Measurements from ENCODE around the gene OR51E1. TPM values are rescaled to one million over a fixed set of nuclear protein-coding genes. Genes with fewer than 3 reads are reported as not detected.

Gene OR51E1
- total RNA-seq, 3 donors from 2014 or later (not counting 1 experiment from before 2014, with no cell fraction given): not detected

DNA sequence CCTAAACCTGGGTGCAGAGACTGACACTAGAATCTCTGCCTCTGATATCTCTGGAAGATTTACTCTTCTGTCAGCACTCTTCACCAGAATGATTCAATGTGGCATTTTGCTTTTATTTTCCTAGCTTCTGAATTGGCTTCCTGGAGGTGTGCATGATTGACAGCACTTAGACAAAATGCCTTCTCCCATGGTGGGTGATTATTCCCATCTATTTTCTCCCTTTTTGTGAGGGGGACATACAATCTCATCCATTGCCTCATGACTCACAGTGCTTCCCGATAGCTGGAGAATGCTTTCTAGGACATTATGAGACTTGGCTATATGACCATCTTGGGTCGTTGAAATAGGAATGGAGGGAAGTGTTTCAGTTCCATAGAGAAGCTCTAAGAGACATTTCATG is 31.8 kb upstream of the OR51E1 start:
- no peaks in the 10 kb centered on the region for H3K36me3 Mint-ChIP-seq
- Histone ChIP-seq H3K27me3 (ENCODE audit: control insufficient read depth, insufficient read depth, low read length) (no peaks in the 10 kb centered on the region), H3K36me3 (ENCODE audit: control insufficient read depth, insufficient read depth, low read length) (no peaks in the 10 kb centered on the region), H3K9me3 (ENCODE audit: control insufficient read depth, insufficient read depth, low read length) (no peaks in the 10 kb centered on the region), H3K27ac (ENCODE audit: low read length) (no peak overlapping the region), H3K4me3 (ENCODE audit: low read length) (no peak overlapping the region), H3K4me1 (ENCODE audit: control insufficient read depth, insufficient read depth, low read length) (peaks cover 11% of the 10 kb centered on the region)
- peaks cover 0 to 2% of the 10 kb centered on the region in 2 donors for H3K9me3 Mint-ChIP-seq
- H3K27me3 Mint-ChIP-seq (ENCODE audit: low read depth in 2 of 2): peaks cover 11 to 17% of the 10 kb centered on the region in 2 donors
- H3K27ac Mint-ChIP-seq: no peak overlapping the region
- intact Hi-C loops (cut with micrococcal nuclease): no loop called here
- H3K4me3 Mint-ChIP-seq: no peak overlapping the region
- ATAC-seq (no peak), DNase-seq (no peak)
- peaks cover 28 to 31% of the 10 kb centered on the region in 2 donors for H3K4me1 Mint-ChIP-seq
- TF ChIP-seq, protein P1, sequence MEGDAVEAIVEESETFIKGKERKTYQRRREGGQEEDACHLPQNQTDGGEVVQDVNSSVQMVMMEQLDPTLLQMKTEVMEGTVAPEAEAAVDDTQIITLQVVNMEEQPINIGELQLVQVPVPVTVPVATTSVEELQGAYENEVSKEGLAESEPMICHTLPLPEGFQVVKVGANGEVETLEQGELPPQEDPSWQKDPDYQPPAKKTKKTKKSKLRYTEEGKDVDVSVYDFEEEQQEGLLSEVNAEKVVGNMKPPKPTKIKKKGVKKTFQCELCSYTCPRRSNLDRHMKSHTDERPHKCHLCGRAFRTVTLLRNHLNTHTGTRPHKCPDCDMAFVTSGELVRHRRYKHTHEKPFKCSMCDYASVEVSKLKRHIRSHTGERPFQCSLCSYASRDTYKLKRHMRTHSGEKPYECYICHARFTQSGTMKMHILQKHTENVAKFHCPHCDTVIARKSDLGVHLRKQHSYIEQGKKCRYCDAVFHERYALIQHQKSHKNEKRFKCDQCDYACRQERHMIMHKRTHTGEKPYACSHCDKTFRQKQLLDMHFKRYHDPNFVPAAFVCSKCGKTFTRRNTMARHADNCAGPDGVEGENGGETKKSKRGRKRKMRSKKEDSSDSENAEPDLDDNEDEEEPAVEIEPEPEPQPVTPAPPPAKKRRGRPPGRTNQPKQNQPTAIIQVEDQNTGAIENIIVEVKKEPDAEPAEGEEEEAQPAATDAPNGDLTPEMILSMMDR (IDR thresholded peaks at IDR 0.05): no peak
- 88% methylated on average over 2 of the region's 2 CpGs for WGBS (ENCODE audit: insufficient coverage)

DNA sequence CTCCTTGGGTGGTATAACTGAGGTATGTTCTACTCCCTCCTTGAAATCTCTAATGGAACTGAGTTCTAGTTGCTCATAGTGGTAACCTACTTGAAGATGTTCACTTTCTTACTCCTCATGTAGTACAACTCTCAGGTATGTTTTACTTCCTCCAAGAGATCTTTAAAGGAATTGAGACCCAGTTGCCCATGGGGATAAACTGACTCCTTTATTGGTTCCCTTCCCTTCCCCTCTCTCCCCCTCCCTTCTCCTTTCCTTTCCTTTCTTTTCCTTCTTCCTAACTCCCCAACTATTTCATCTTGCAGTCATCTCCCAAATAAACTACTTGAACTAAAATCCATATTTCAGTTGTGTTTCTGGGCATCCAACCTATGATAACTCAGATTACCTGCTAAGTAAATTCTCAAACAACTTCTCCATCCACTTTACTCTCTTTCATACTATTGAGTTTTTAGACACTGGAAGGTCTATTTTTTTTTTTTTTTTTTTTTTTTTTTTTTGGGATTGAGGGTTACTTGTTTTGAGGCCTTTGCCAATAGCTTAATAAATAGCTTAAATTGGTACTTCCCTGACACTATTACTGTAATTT is 27.8 kb upstream of the OR51E1 start:
- H3K27me3 Mint-ChIP-seq (ENCODE audit: low read depth in 2 of 2): peaks cover 17 to 18% of the 10 kb centered on the region in 2 donors
- no peaks in the 10 kb centered on the region for H3K36me3 Mint-ChIP-seq
- no peak overlapping the region for H3K27ac Mint-ChIP-seq
- H3K4me3 ChIP-seq (ENCODE audit: low read length): no peak overlapping the region
- TF ChIP-seq, protein P1 (IDR thresholded peaks at IDR 0.05): no peak
- no peaks in the 10 kb centered on the region for H3K9me3 Mint-ChIP-seq
- no peaks in the 10 kb centered on the region for H3K36me3 ChIP-seq (ENCODE audit: control insufficient read depth, insufficient read depth, low read length)
- no peak overlapping the region for H3K27ac ChIP-seq (ENCODE audit: low read length)
- H3K27me3 ChIP-seq (ENCODE audit: control insufficient read depth, insufficient read depth, low read length): peaks cover 4% of the 10 kb centered on the region
- DNase-seq: no peak
- H3K4me1 Mint-ChIP-seq: no peaks in the 10 kb centered on the region
- H3K4me3 Mint-ChIP-seq: no peak overlapping the region
- ATAC-seq: no peak
- no peaks in the 10 kb centered on the region for H3K4me1 ChIP-seq (ENCODE audit: control insufficient read depth, insufficient read depth, low read length)
- intact Hi-C loops (cut with micrococcal nuclease): no loop called here
- H3K9me3 ChIP-seq (ENCODE audit: control insufficient read depth, insufficient read depth, low read length): no peaks in the 10 kb centered on the region

DNA sequence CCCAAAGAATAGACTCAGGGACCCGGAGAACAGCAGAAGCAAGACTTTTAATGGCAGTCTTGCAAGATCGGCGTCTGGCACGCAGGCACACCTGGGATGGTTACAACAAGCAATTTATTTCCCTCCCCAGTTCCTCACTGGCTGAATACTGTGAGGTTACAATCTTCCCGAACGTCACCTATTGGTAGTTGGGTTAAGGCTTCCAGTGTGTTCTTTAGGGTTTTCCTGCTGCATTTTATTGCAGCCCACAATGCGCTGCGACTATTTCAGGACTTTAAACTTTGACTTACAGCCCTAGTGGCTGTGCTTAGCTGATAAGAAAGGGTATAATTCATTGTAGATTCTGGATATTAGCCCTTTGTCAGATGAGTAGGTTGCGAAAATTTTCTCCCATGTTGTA is 24.3 kb upstream of the OR51E1 start:
- no peak overlapping the region for H3K27ac Mint-ChIP-seq
- H3K27me3 ChIP-seq (ENCODE audit: control insufficient read depth, insufficient read depth, low read length): peaks cover 4% of the 10 kb centered on the region
- intact Hi-C loops (cut with micrococcal nuclease): no loop called here
- no peaks in the 10 kb centered on the region for H3K4me1 Mint-ChIP-seq
- no peaks in the 10 kb centered on the region for H3K36me3 Mint-ChIP-seq
- H3K4me1 ChIP-seq (ENCODE audit: control insufficient read depth, insufficient read depth, low read length): no peaks in the 10 kb centered on the region
- H3K4me3 ChIP-seq (ENCODE audit: low read length): no peak overlapping the region
- no peaks in the 10 kb centered on the region for H3K9me3 ChIP-seq (ENCODE audit: control insufficient read depth, insufficient read depth, low read length)
- TF ChIP-seq, protein P1 (IDR thresholded peaks at IDR 0.05): no peak
- H3K9me3 Mint-ChIP-seq: peaks cover 0 to 2% of the 10 kb centered on the region in 2 donors
- WGBS (ENCODE audit: insufficient coverage): 72% methylated on average over 8 of the region's 9 CpGs
- no peak overlapping the region for H3K4me3 Mint-ChIP-seq
- H3K36me3 ChIP-seq (ENCODE audit: control insufficient read depth, insufficient read depth, low read length): no peaks in the 10 kb centered on the region
- DNase-seq (no peak), ATAC-seq (no peak)
- H3K27me3 Mint-ChIP-seq (ENCODE audit: low read depth in 2 of 2): peaks cover 10 to 21% of the 10 kb centered on the region in 2 donors
- H3K27ac ChIP-seq (ENCODE audit: low read length): no peak overlapping the region
